ENCODE measurements around the gene NFATC2.
"Not testable (repeated sequence)": the region's sequence is repeated elsewhere in the genome, so short reads cannot be mapped to it uniquely, and the experiment has no call there.

The NFATC2 gene

GRCh38 chr20:51568533-51568932 lies 26.0 kb upstream of the NFATC2 start:
- not testable (repeated sequence) for DNase-seq (ENCODE audit: low read depth in 2 of 2)

- no peak for DNase-seq (ENCODE audit: low read depth in 2 of 2)
Observed at GRCh38 chr20:51567622-51568021, 25.1 kb upstream of the NFATC2 start.

- DNase-seq (ENCODE audit: low read depth in 2 of 2), result no peak
Observed at GRCh38 chr20:51566594-51566993, 24.1 kb upstream of the NFATC2 start.

GRCh38 chr20:51565298-51566144 lies 23.0 kb upstream of the NFATC2 start:
- DNase-seq (ENCODE audit: low read depth in 2 of 2), result no peak

GRCh38 chr20:51563486-51564332 lies 21.2 kb upstream of the NFATC2 start:
- DNase-seq (ENCODE audit: low read depth in 2 of 2), result peak; percentile 42 to 53

- DNase-seq (ENCODE audit: low read depth in 2 of 2), result no peak
Observed at GRCh38 chr20:51563174-51563485, 20.6 kb upstream of the NFATC2 start.

- peak; percentile 90 to 91 for DNase-seq (ENCODE audit: low read depth in 2 of 2)
Observed at GRCh38 chr20:51562332-51563173, 20.0 kb upstream of the NFATC2 start.

GRCh38 chr20:51562027-51562331 lies 19.5 kb upstream of the NFATC2 start:
- DNase-seq (ENCODE audit: low read depth in 2 of 2), result no peak

- no peak for DNase-seq (ENCODE audit: low read depth in 2 of 2)
Observed at GRCh38 chr20:51560550-51561307, 18.2 kb upstream of the NFATC2 start.

GRCh38 chr20:51560042-51560441 lies 17.5 kb upstream of the NFATC2 start:
- DNase-seq (ENCODE audit: low read depth in 2 of 2), result no peak

GRCh38 chr20:51554538-51555165 lies 12.1 kb upstream of the NFATC2 start:
- peak; percentile 58 for DNase-seq (ENCODE audit: low read depth in 2 of 2)

- DNase-seq (ENCODE audit: low read depth in 2 of 2), result no peak
Observed at GRCh38 chr20:51553897-51554486, 11.5 kb upstream of the NFATC2 start.

- no peak for DNase-seq (ENCODE audit: low read depth in 2 of 2)
Observed at GRCh38 chr20:51551186-51551585, 8.7 kb upstream of the NFATC2 start.

GRCh38 chr20:51549474-51549873 lies 7.0 kb upstream of the NFATC2 start:
- DNase-seq (ENCODE audit: low read depth in 2 of 2), result no peak

GRCh38 chr20:51547951-51548350 lies 5.4 kb upstream of the NFATC2 start:
- DNase-seq (ENCODE audit: low read depth in 2 of 2), result no peak

GRCh38 chr20:51545515-51545914 lies 3.0 kb upstream of the NFATC2 start:
- DNase-seq (ENCODE audit: low read depth in 2 of 2), result no peak

GRCh38 chr20:51543422-51543788 lies 886 bp upstream of the NFATC2 start:
- no peak for DNase-seq (ENCODE audit: low read depth in 2 of 2)

- DNase-seq (ENCODE audit: low read depth in 2 of 2), result no peak
Observed at GRCh38 chr20:51542033-51542570, 417 bp downstream of the NFATC2 start.

- DNase-seq (ENCODE audit: low read depth in 2 of 2), result no peak
Observed at GRCh38 chr20:51541189-51542032, 1.1 kb downstream of the NFATC2 start.

- DNase-seq (ENCODE audit: low read depth in 2 of 2), result no peak
Observed at GRCh38 chr20:51540580-51540979, 1.9 kb downstream of the NFATC2 start.

Data from fibroblast of skin of left quadriceps (primary cell).